Measurements from ENCODE around the gene RAB4A.
"Not testable (repeated sequence)": the region's sequence is repeated elsewhere in the genome, so short reads cannot be mapped to it uniquely, and the experiment has no call there.

Gene RAB4A

GRCh38 chr1:229326601-229327000, 55.7 kb downstream of the RAB4A start:
- no peak for DNase-seq (ENCODE audit: extremely low spot score)
- CTCF ChIA-PET, result no interaction called here
- no peak for TF ChIP-seq HDGF (IDR thresholded peaks at IDR 0.05; ENCODE audit: borderline replicate concordance)
- TF ChIP-seq FOXK2 (IDR thresholded peaks at IDR 0.05), result no peak
- TF ChIP-seq ARNT (IDR thresholded peaks at IDR 0.05), result no peak
- TF ChIP-seq L3MBTL2 (conservative IDR thresholded peaks at IDR 0.05), result no peak
- TF ChIP-seq BHLHE40 (IDR thresholded peaks at IDR 0.05; ENCODE audit: borderline replicate concordance), result no peak
- no peak for TF ChIP-seq PKNOX1 (IDR thresholded peaks at IDR 0.05)
- no peak for TF ChIP-seq ELF4 (IDR thresholded peaks at IDR 0.05)
- no peak for TF ChIP-seq SUZ12 (IDR thresholded peaks at IDR 0.05)
- TF ChIP-seq FOXM1 (IDR thresholded peaks at IDR 0.05; ENCODE audit: borderline replicate concordance), result no peak
- TF ChIP-seq NFRKB (IDR thresholded peaks at IDR 0.05), result no peak
- TF ChIP-seq FOXA1 (IDR thresholded peaks at IDR 0.05), result no peak
- TF ChIP-seq CTBP1 (IDR thresholded peaks at IDR 0.05; ENCODE audit: borderline replicate concordance), result no peak
- no peak for TF ChIP-seq LEF1 (IDR thresholded peaks at IDR 0.05; ENCODE audit: borderline replicate concordance)
- TF ChIP-seq SP1 (IDR thresholded peaks at IDR 0.05), result no peak
- no peak for TF ChIP-seq TARDBP (IDR thresholded peaks at IDR 0.05)
- no peak for TF ChIP-seq ZNF384 (IDR thresholded peaks at IDR 0.05)
- POLR2A ChIA-PET, result no interaction called here

- CTCF ChIA-PET; DNase-seq (ENCODE audit: extremely low spot score); POLR2A ChIA-PET: not testable (repeated sequence)
Observed at GRCh38 chr1:229327765-229328164, 56.9 kb downstream of the RAB4A start.

GRCh38 chr1:229328598-229329362, 57.9 kb downstream of the RAB4A start:
- POLR2A ChIA-PET, result no interaction called here
- DNase-seq (ENCODE audit: extremely low spot score), result no peak
- no peak for TF ChIP-seq ZNF384 (IDR thresholded peaks at IDR 0.05)
- TF ChIP-seq BHLHE40 (IDR thresholded peaks at IDR 0.05; ENCODE audit: borderline replicate concordance), result no peak
- TF ChIP-seq ELF4 (IDR thresholded peaks at IDR 0.05), result no peak
- TF ChIP-seq FOXA1 (IDR thresholded peaks at IDR 0.05), result no peak
- CTCF ChIA-PET, result no interaction called here

- DNase-seq (ENCODE audit: extremely low spot score), result no peak
- POLR2A ChIA-PET, result no interaction called here
- CTCF ChIA-PET, result no interaction called here
- no peak for TF ChIP-seq HDGF (IDR thresholded peaks at IDR 0.05; ENCODE audit: borderline replicate concordance)
- no peak for TF ChIP-seq L3MBTL2 (conservative IDR thresholded peaks at IDR 0.05)
- no peak for TF ChIP-seq NFRKB (IDR thresholded peaks at IDR 0.05)
- TF ChIP-seq PKNOX1 (IDR thresholded peaks at IDR 0.05), result no peak
- TF ChIP-seq BHLHE40 (IDR thresholded peaks at IDR 0.05; ENCODE audit: borderline replicate concordance), result no peak
- no peak for TF ChIP-seq ARNT (IDR thresholded peaks at IDR 0.05)
- TF ChIP-seq TARDBP (IDR thresholded peaks at IDR 0.05), result no peak
- TF ChIP-seq FOXK2 (IDR thresholded peaks at IDR 0.05), result no peak
- TF ChIP-seq FOXA1 (IDR thresholded peaks at IDR 0.05), result no peak
- no peak for TF ChIP-seq ZNF384 (IDR thresholded peaks at IDR 0.05)
- no peak for TF ChIP-seq LEF1 (IDR thresholded peaks at IDR 0.05; ENCODE audit: borderline replicate concordance)
- no peak for TF ChIP-seq SUZ12 (IDR thresholded peaks at IDR 0.05)
- TF ChIP-seq CTBP1 (IDR thresholded peaks at IDR 0.05; ENCODE audit: borderline replicate concordance), result no peak
- TF ChIP-seq SP1 (IDR thresholded peaks at IDR 0.05), result no peak
- no peak for TF ChIP-seq FOXM1 (IDR thresholded peaks at IDR 0.05; ENCODE audit: borderline replicate concordance)
- no peak for TF ChIP-seq ELF4 (IDR thresholded peaks at IDR 0.05)
Observed at GRCh38 chr1:229334269-229334668, 63.4 kb downstream of the RAB4A start.

DNA sequence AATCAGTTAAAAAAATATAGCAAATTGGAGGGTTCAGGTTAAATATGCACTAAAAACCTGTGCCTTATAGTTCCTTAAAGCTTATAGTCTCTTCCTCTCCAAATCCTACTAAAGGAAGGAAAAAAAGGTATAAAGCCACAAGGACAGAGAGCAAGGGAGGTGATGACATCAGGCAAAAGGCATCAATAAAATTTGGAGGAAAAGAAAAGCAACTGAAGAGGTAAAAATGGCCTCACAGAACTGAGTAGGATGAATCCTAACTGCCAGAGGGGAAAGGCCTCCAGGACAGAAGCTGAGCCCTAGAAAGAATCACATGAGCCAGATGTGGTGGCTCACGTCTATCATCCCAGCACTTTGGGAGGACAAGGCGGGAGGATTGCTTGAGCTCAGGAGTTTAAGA, 63.8 kb downstream of the RAB4A start:
- ChIA-PET POLR2A (no interaction called here), CTCF (no interaction called here)
- DNase-seq (ENCODE audit: extremely low spot score), result no peak
- no peak for TF ChIP-seq TARDBP (IDR thresholded peaks at IDR 0.05)
- TF ChIP-seq FOXK2 (IDR thresholded peaks at IDR 0.05), result no peak
- no peak for TF ChIP-seq ZNF384 (IDR thresholded peaks at IDR 0.05)
- TF ChIP-seq L3MBTL2 (conservative IDR thresholded peaks at IDR 0.05), result no peak
- no peak for TF ChIP-seq NFRKB (IDR thresholded peaks at IDR 0.05)
- TF ChIP-seq SUZ12 (IDR thresholded peaks at IDR 0.05), result no peak
- TF ChIP-seq HDGF (IDR thresholded peaks at IDR 0.05; ENCODE audit: borderline replicate concordance), result no peak
- no peak for TF ChIP-seq SP1 (IDR thresholded peaks at IDR 0.05)
- no peak for TF ChIP-seq LEF1 (IDR thresholded peaks at IDR 0.05; ENCODE audit: borderline replicate concordance)
- no peak for TF ChIP-seq ARNT (IDR thresholded peaks at IDR 0.05)
- no peak for TF ChIP-seq FOXM1 (IDR thresholded peaks at IDR 0.05; ENCODE audit: borderline replicate concordance)

DNA sequence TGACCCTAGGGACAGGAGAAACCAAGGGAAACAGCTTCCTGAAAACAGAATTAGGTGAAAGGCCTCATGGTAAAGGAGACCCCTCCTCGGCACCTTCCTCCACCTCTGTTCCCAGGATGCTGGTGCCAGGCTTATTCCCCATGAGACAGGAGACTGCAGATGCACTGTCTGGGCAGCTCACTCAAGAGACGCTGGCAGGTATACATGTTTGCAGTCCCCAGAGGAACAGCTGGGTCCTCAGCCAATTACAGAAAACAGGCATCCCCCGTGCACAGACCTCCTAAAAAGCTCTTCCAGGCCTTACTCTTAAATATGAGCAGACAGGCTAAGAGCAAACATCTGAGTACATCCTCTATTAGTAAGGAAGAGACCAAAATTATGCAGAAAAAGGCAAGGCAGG, 65.4 kb downstream of the RAB4A start:
- ChIA-PET CTCF (no interaction called here), POLR2A (no interaction called here)

More for the DNA sequence above, 65.4 kb downstream of the RAB4A start:
- TF ChIP-seq NFRKB (IDR thresholded peaks at IDR 0.05) (no peak), L3MBTL2 (conservative IDR thresholded peaks at IDR 0.05) (no peak), TARDBP (IDR thresholded peaks at IDR 0.05) (no peak), FOXM1 (IDR thresholded peaks at IDR 0.05; ENCODE audit: borderline replicate concordance) (no peak), PKNOX1 (IDR thresholded peaks at IDR 0.05) (no peak), SP1 (IDR thresholded peaks at IDR 0.05) (no peak), HDGF (IDR thresholded peaks at IDR 0.05; ENCODE audit: borderline replicate concordance) (no peak), ELF4 (IDR thresholded peaks at IDR 0.05) (no peak), SUZ12 (IDR thresholded peaks at IDR 0.05) (no peak), CTBP1 (IDR thresholded peaks at IDR 0.05; ENCODE audit: borderline replicate concordance) (no peak), FOXK2 (IDR thresholded peaks at IDR 0.05) (no peak), ZNF384 (IDR thresholded peaks at IDR 0.05) (no peak), FOXA1 (IDR thresholded peaks at IDR 0.05) (no peak), BHLHE40 (IDR thresholded peaks at IDR 0.05; ENCODE audit: borderline replicate concordance) (no peak), LEF1 (IDR thresholded peaks at IDR 0.05; ENCODE audit: borderline replicate concordance) (no peak)
- no peak for DNase-seq (ENCODE audit: extremely low spot score)

All from HEK293T (cell line).